Body of pancreas (tissue), 4 donors: ENCODE data around the gene DNAJC1. TPM values are rescaled to one million over a fixed set of nuclear protein-coding genes. Genes with fewer than 3 reads are reported as not detected.
"Not testable (repeated sequence)": the region's sequence is repeated elsewhere in the genome, so short reads cannot be mapped to it uniquely, and the experiment has no call there.

Experiments
- ATAC-seq: fragments of 150-250 bp; one replicate; pipeline ENCODE4 v1.9.1; 2016
- DNase-seq, 4 donors: peaks; one replicate each; pipeline ENCODE4 v3.0.0-alpha.2; 2019
- H3K27ac ChIP-seq, 4 donors: fragments of 200-600 bp; sonication (generic); 1 replicate in 3 of 4; 2 replicates in 1 of 4; pipeline versions ENCODE4 v1.5.1 to v1.6.1; 2016 to 2019; ENCODE audit warnings: mild to moderate bottlenecking in 1 of 4, mixed read lengths in 1 of 4, moderate library complexity in 1 of 4
- H3K27me3 ChIP-seq, 2 donors: fragments of 200-600 bp; sonication (generic); one replicate each; pipeline ENCODE4 v1.6.0; 2016; ENCODE audit warnings: mild to moderate bottlenecking in 1 of 2
- H3K36me3 ChIP-seq, 2 donors: fragments of 200-600 bp; sonication (generic); replicated peaks in 1 of 2; 2 replicates each; pipeline ENCODE4 v1.5.1; 2016; ENCODE audit warnings: low read depth in 2 of 2; ENCODE audit not compliant: insufficient read depth in 1 of 2
- H3K4me1 ChIP-seq: fragments of 200-600 bp; sonication (generic); one replicate; pipeline ENCODE4 v1.6.0; 2016
- H3K4me3 ChIP-seq, 2 donors: fragments of 200-600 bp; sonication (generic); 1 replicate in 1 of 2; 2 replicates in 1 of 2; pipeline ENCODE4 v1.5.1; 2016 to 2019
- H3K9me3 ChIP-seq, 3 donors: fragments of 200-600 bp; sonication (generic); 1 replicate in 2 of 3; 2 replicates in 1 of 3; pipeline ENCODE4 v1.5.1; 2016
- CTCF ChIP-seq, 7 experiments: fragments of 450-650 bp in 4 of 7; fragments of 200-600 bp in 3 of 7; sonication (generic) in 3 of 7; IDR thresholded peaks; one replicate each; pipeline ENCODE4 v1.5.1; 2016 to 2019; ENCODE audit warnings: antibody characterized with exemption in 7 of 7
- POLR2A ChIP-seq, 3 donors: fragments of 450-650 bp; IDR thresholded peaks; one replicate each; pipeline ENCODE4 v1.6.1; 2016; ENCODE audit warnings: antibody characterized with exemption in 3 of 3, mild to moderate bottlenecking in 2 of 3
- WGBS, 2 donors: methylation state at CpG; one replicate each; pipeline ENCODE4 v1.1.5; 2017; 5-methylcytosine and 5-hydroxymethylcytosine counted together
- intact Hi-C: fragments of 100-400 bp; cut with DNase I; formaldehyde crosslinking; loops from one replicate; pipeline ENCODE4 v1.15.1; 2023
- total RNA-seq, 2 donors: library from RNA; depleted of rRNA; stranded (reverse); fragments of >200 nt; gene quantifications; one replicate each; pipeline ENCODE4 v1.1.0, GENCODE V29; 2016

Gene DNAJC1
- total RNA-seq, 2 donors from 2014 or later: 45.7 to 90.3 TPM

GRCh38 chr10:22043327-22043633, 39.8 kb upstream of the DNAJC1 start:
- H3K27me3 ChIP-seq: no peaks in the 10 kb centered on the region
- WGBS, 2 donors: 60 to 61% methylated on average over 6 of the region's 6 CpGs
- H3K4me1 ChIP-seq: no peaks in the 10 kb centered on the region
- no peak overlapping the region for H3K27ac ChIP-seq
- ATAC-seq: no peak
- intact Hi-C loops: no loop called here
- H3K9me3 ChIP-seq: no peaks in the 10 kb centered on the region
- H3K4me3 ChIP-seq: no peak overlapping the region
- no peaks in the 10 kb centered on the region for H3K36me3 ChIP-seq
- TF ChIP-seq POLR2A (IDR thresholded peaks at IDR 0.05): no peak
- TF ChIP-seq CTCF (IDR thresholded peaks at IDR 0.05): no peak
- DNase-seq: no peak

DNA sequence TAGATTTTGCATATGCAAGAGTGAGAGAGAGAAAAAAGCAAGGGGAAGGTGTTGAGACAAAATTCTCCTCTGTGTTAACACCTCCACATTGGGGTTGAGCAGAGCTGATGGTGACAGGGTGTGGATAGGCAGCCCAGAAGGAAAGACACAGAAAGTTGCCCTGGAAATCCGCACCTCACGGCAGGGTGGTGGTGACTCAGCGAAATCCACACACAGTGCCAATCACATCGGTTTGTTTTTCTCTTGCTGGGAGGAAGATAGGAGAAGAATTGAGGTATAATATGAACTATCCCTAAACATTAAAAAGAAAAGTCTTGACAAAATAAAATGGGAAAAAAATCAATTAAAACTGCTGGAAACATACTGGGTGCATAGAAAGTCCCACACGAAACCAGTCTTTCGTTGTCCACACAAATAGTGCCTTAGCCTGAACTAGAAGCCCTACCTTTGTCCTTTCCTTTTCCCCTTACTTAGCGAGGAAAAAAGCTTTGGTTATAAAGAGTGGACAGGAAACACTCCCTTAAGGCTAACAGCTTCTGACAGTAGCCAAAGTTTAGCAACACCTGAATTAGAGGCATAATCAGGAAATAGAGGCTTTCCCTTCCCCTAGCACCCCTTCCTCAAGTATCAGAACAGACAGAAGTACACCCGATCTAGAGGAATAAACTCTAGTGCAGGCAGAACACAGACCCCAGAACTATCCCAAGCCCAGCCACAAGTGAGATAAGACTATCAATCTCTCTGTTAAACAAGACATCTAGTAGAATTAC, 39.2 kb upstream of the DNAJC1 start:
- no peaks in the 10 kb centered on the region for H3K36me3 ChIP-seq
- DNase-seq (peak in 1 of 4 donors; percentile 15), ATAC-seq (no peak)
- no peaks in the 10 kb centered on the region for H3K9me3 ChIP-seq
- intact Hi-C loops: no loop called here
- no peak overlapping the region for H3K27ac ChIP-seq
- H3K4me1 ChIP-seq: no peaks in the 10 kb centered on the region
- H3K4me3 ChIP-seq: no peak overlapping the region
- no peak for TF ChIP-seq CTCF (IDR thresholded peaks at IDR 0.05)
- TF ChIP-seq POLR2A (IDR thresholded peaks at IDR 0.05): no peak
- 37% methylated on average over 8 of the region's 8 CpGs for WGBS, 2 donors
- H3K27me3 ChIP-seq: no peaks in the 10 kb centered on the region

DNA sequence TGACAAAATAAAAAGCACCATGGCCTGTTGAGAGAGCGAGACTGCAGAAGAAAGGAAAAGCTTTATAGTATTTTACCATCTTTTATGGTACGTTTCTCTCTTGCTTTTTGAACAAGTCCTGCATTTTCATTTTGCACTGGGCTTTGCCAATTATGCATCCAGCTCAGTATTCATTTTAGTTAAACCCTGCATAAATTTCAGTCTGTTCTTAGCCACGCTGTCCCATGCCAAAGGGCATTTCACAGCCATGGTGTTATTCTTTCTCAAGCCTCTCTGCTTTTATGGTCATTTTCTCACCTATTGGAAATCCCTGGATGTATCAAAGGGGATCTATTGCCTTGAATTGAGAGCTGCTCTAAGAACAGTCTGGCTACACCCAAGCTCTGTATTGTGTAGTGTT, 30.8 kb upstream of the DNAJC1 start:
- no peak overlapping the region for H3K4me3 ChIP-seq
- WGBS, 2 donors: 75 to 77% methylated on average over 3 of the region's 3 CpGs
- ATAC-seq (no peak), DNase-seq (no peak)
- H3K36me3 ChIP-seq: no peaks in the 10 kb centered on the region
- no peak for TF ChIP-seq CTCF (IDR thresholded peaks at IDR 0.05)
- no peak for TF ChIP-seq POLR2A (IDR thresholded peaks at IDR 0.05)
- H3K27me3 ChIP-seq: no peaks in the 10 kb centered on the region
- peaks cover 0 to 21% (median 0%) of the 10 kb centered on the region in 3 donors for H3K9me3 ChIP-seq
- H3K27ac ChIP-seq: no peak overlapping the region
- intact Hi-C loops: no loop called here
- no peaks in the 10 kb centered on the region for H3K4me1 ChIP-seq

- intact Hi-C loops, H3K36me3 ChIP-seq, H3K4me1 ChIP-seq, DNase-seq, H3K4me3 ChIP-seq, H3K27ac ChIP-seq, H3K27me3 ChIP-seq, ATAC-seq: not testable (repeated sequence)
- 56 to 62% methylated on average over 3 of the region's 3 CpGs for WGBS, 2 donors
- H3K9me3 ChIP-seq: peaks cover 0 to 21% (median 0%) of the 10 kb centered on the region in 3 donors
Measured at GRCh38 chr10:22032268-22032667, 28.7 kb upstream of the DNAJC1 start.

- ATAC-seq (no peak), DNase-seq (no peak)
- Histone ChIP-seq H3K27me3 (no peaks in the 10 kb centered on the region), H3K9me3 (peaks cover 0 to 16% (median 0%) of the 10 kb centered on the region in 3 donors), H3K4me3 (no peak overlapping the region), H3K4me1 (no peaks in the 10 kb centered on the region), H3K36me3 (no peaks in the 10 kb centered on the region), H3K27ac (no peak overlapping the region)
- intact Hi-C loops: no loop called here
- 34 to 37% methylated on average over 2 of the region's 2 CpGs for WGBS, 2 donors
- TF ChIP-seq CTCF (IDR thresholded peaks at IDR 0.05) (no peak), POLR2A (IDR thresholded peaks at IDR 0.05) (no peak)
Measured at GRCh38 chr10:22030421-22030820, 26.9 kb upstream of the DNAJC1 start.
